GM12878 (cell line): ENCODE data around the gene ANKRD44. TPM values are rescaled to one million over a fixed set of nuclear protein-coding genes. Genes with fewer than 3 reads are reported as not detected.
A peak's percentile ranks its signal among the peaks of the same experiment; 100 is the strongest.

ENCODE experiments used
- ATAC-seq: fragments of 200-7000 bp; cut with Tn5 transposase; 3 replicates; pipeline ENCODE4 v1.9.1; 2020; ENCODE audit warnings: mild to moderate bottlenecking, moderate library complexity
- BruUV-seq: library from RNA; stranded (reverse); fragments of 400-500 nt; replicated peaks from 2 replicates; lab custom pipeline; 2021; lab: Mats Ljungman, UMichigan
- CTCF ChIA-PET: fragments of 300-600 bp; sonication (Branson Sonifier 250); formaldehyde crosslinking; extraction: SDS; loops from one replicate; lab custom pipeline; 2021; ENCODE audit warnings: inconsistent platforms; lab: Yijun Ruan, JAX
- POLR2A ChIA-PET: fragments of 350-600 bp; formaldehyde crosslinking; extraction: SDS; loops from one replicate; lab custom pipeline; 2021; ENCODE audit warnings: inconsistent platforms; lab: Charles Lee
- RAD21 ChIA-PET: fragments of 300-600 bp; sonication (Branson Sonifier 250); formaldehyde crosslinking; loops from one replicate; lab custom pipeline; 2023; ENCODE audit warnings: antibody characterized with exemption; ENCODE audit not compliant: unreplicated experiment; lab: Charles Lee
- SMC1A ChIA-PET: fragments of 300-600 bp; sonication (Branson Sonifier 250); formaldehyde crosslinking; loops from one replicate; lab custom pipeline; 2023; ENCODE audit not compliant: unreplicated experiment, uncharacterized antibody; lab: Charles Lee
- DNase-seq: peaks from one replicate; pipeline ENCODE4 v3.0.0-alpha.2; 2011; ENCODE audit warnings: low read depth, low spot score
- FAIRE-seq: peaks from 3 replicates; lab custom pipeline; 2011; peaks lifted over from hg19 to GRCh38; lab: Jason Lieb, UNC
- H2AFZ ChIP-seq: 2 replicates; pipeline ENCODE4 v1.6.0; 2011; ENCODE audit warnings: low read depth, low read length, control low read depth; ENCODE audit not compliant: control insufficient read depth
- H3K27ac ChIP-seq: 2 replicates; pipeline ENCODE4 v1.5.1; 2011; ENCODE audit warnings: control low read depth; ENCODE audit not compliant: control insufficient read depth, insufficient read depth
- H3K27me3 ChIP-seq, 2 experiments: replicated peaks in 1 of 2; 2 replicates each; pipeline versions ENCODE4 v1.6.0 to v1.6.1; 2011; ENCODE audit warnings: low read length in 1 of 2; ENCODE audit not compliant: control insufficient read depth in 2 of 2, insufficient read depth in 2 of 2
- H3K36me3 ChIP-seq, 2 experiments: 2 replicates each; pipeline ENCODE4 v1.5.1; 2011; ENCODE audit warnings: low read length in 1 of 2; ENCODE audit not compliant: control insufficient read depth in 2 of 2, insufficient read depth in 2 of 2
- H3K4me1 ChIP-seq: 2 replicates; pipeline ENCODE4 v1.6.1; 2011; ENCODE audit warnings: mild to moderate bottlenecking, low read length, moderate library complexity, mixed read lengths; ENCODE audit not compliant: control insufficient read depth, insufficient read depth
- H3K4me2 ChIP-seq: 2 replicates; pipeline ENCODE4 v1.6.0; 2011; ENCODE audit warnings: control low read depth; ENCODE audit not compliant: control insufficient read depth, insufficient read depth
- H3K4me3 ChIP-seq: fragments of 200-600 bp; sonication (generic); 2 replicates; pipeline ENCODE4 v1.5.1; 2016
- H3K79me2 ChIP-seq: 2 replicates; pipeline ENCODE4 v1.6.0; 2011; ENCODE audit warnings: low read length; ENCODE audit not compliant: control insufficient read depth, insufficient read depth
- H3K9ac ChIP-seq: 2 replicates; pipeline ENCODE4 v1.8.0; 2011; ENCODE audit warnings: low read length, control low read depth, mixed read lengths; ENCODE audit not compliant: control insufficient read depth, insufficient read depth
- H3K9me3 ChIP-seq: replicated peaks from 3 replicates; pipeline ENCODE4 v1.5.1; 2011; ENCODE audit warnings: mild to moderate bottlenecking, low read length; ENCODE audit not compliant: control insufficient read depth, insufficient read depth
- H4K20me1 ChIP-seq: 2 replicates; pipeline ENCODE4 v1.6.0; 2011; ENCODE audit not compliant: control insufficient read depth, insufficient read depth
- ATF7 ChIP-seq: fragments of 450-650 bp; IDR thresholded peaks from 2 replicates; pipeline ENCODE4 v1.6.1; 2016; ENCODE audit warnings: low read depth, mild to moderate bottlenecking
- BCL11A ChIP-seq: IDR thresholded peaks from 2 replicates; pipeline ENCODE4 v1.6.1; 2011; ENCODE audit warnings: low read depth, low read length
- CBFB ChIP-seq: IDR thresholded peaks from 2 replicates; pipeline ENCODE4 v1.6.1; 2016; ENCODE audit warnings: antibody characterized with exemption, low read depth
- CBX5 ChIP-seq: sonication (generic); IDR thresholded peaks from 2 replicates; pipeline ENCODE4 v1.6.1; 2016; ENCODE audit warnings: low read depth, moderate library complexity, mild to moderate bottlenecking, inconsistent platforms
- IKZF2 ChIP-seq, 2 experiments: fragments of 450-650 bp; IDR thresholded peaks; 2 replicates each; pipeline ENCODE4 v1.6.1; 2017; ENCODE audit warnings: mild to moderate bottlenecking in 2 of 2, moderate library complexity in 2 of 2
- KLF5 ChIP-seq: fragments of 450-650 bp; IDR thresholded peaks from 2 replicates; pipeline ENCODE4 v1.6.1; 2014; ENCODE audit warnings: mild to moderate bottlenecking; ENCODE audit not compliant: partially characterized antibody
- PKNOX1 ChIP-seq: fragments of 450-650 bp; IDR thresholded peaks from 2 replicates; pipeline ENCODE4 v1.6.1; 2016; ENCODE audit warnings: mild to moderate bottlenecking
- POLR2A ChIP-seq: IDR thresholded peaks from 2 replicates; pipeline ENCODE4 v1.6.1; 2011; ENCODE audit warnings: low read depth, mild to moderate bottlenecking, low read length
- SIX5 ChIP-seq: IDR thresholded peaks from 2 replicates; pipeline ENCODE4 v1.6.1; 2011; ENCODE audit warnings: mild to moderate bottlenecking, low read depth, low read length, moderate library complexity; ENCODE audit not compliant: severe bottlenecking
- TARDBP ChIP-seq: IDR thresholded peaks from 2 replicates; pipeline ENCODE4 v1.6.1; 2016; ENCODE audit warnings: borderline replicate concordance
- ZBTB11 ChIP-seq: fragments of 450-650 bp; formaldehyde crosslinking; IDR thresholded peaks from 2 replicates; pipeline ENCODE4 v1.5.0; 2022; ENCODE audit warnings: mild to moderate bottlenecking, missing genetic modification characterization
- WGBS: methylation state at CpG from one replicate; pipeline ENCODE4 v1.1.6; 2016; ENCODE audit warnings: low lambda C conversion rate; ENCODE audit not compliant: insufficient replicate concordance, insufficient coverage; ENCODE audit errors: missing lambda C conversion rate; 5-methylcytosine and 5-hydroxymethylcytosine counted together
- in situ Hi-C: fragments of 300-500 bp; cut with MboI; formaldehyde crosslinking; loops from 9 replicates; pipeline ENCODE4 v1.14.3; 2018; ENCODE audit warnings: mixed read lengths
- intact Hi-C: fragments of 100-400 bp; cut with micrococcal nuclease; formaldehyde crosslinking; loops from one replicate; pipeline ENCODE4 v1.14.2; 2022; ENCODE audit not compliant: unreplicated experiment
- polyA plus RNA-seq, 11 experiments: library from polyadenylated mRNA; depleted of rRNA in 4 of 11; unstranded in 6 of 11; stranded (reverse) in 5 of 11; fragments of >200 nt; fragmentation: Nextera tagmentation in 4 of 11; fragmentation: Illumina TruSeq in 1 of 11; extraction: Ambion mirVana in 4 of 11; extraction: Trizol in 1 of 11; gene quantifications; 1 replicate in 1 of 11; 2 replicates in 10 of 11; pipeline versions ENCODE4 v1.2.1 to v1.2.3, GENCODE V29; 2011 to 2016; ENCODE audit warnings: inconsistent platforms in 2 of 11, missing spikeins in 2 of 11, low read depth in 1 of 11
- total RNA-seq, 4 experiments: library from RNA; depleted of rRNA in 3 of 4; stranded (reverse); fragments of >200 nt in 3 of 4; fragmentation: Illumina TruSeq in 1 of 4; extraction: Trizol in 1 of 4; gene quantifications; 2 replicates each; pipeline versions ENCODE4 v1.2.1 to v1.2.3, GENCODE V29; 2013 to 2021

The ANKRD44 gene
- total and polyA plus RNA-seq, 10 of the 15 experiments (the other 5 are each of a cell fraction or from before 2014, with no cell fraction given), result 19.1 to 99.1 (median 59.6) TPM

GRCh38 chr2:197097578-197098366, 212.8 kb downstream of the ANKRD44 start:
- ChIA-PET CTCF (interaction anchor here (0.8 to 2.6 kb wide), 8 partner anchors 11 to 86 kb away, joined by 3 to 12 read pairs (median 4); no protein-coding TSS in a partner anchor), POLR2A (interaction anchor here (0.6 kb wide), 1 partner anchor 576 kb away, joined by 7 read pairs; no protein-coding TSS in a partner anchor), RAD21 (interaction anchor here (2.2 kb wide), 1 partner anchor 16 kb away, joined by 7 read pairs; no protein-coding TSS in a partner anchor), SMC1A (interaction anchor here (1.3 to 2.2 kb wide), 4 partner anchors 11 to 71 kb away, joined by 3 to 7 read pairs (median 4); no protein-coding TSS in a partner anchor)
- ATAC-seq, result no peak
- intact Hi-C loops, result no loop called here
- H3K79me2 ChIP-seq, result no peaks in the 10 kb centered on the region
- peaks cover 6 to 22% of the 10 kb centered on the region in 2 experiments for H3K36me3 ChIP-seq
- TSS peak; percentile 13 for BruUV-seq
- no peaks in the 10 kb centered on the region for H4K20me1 ChIP-seq
- no peak overlapping the region for H3K4me2 ChIP-seq
- DNase-seq, result no peak
- no peaks in the 10 kb centered on the region for H3K9me3 ChIP-seq
- H2AFZ ChIP-seq, result no peak overlapping the region
- WGBS, result 97% methylated on average over 7 of the region's 7 CpGs
- in situ Hi-C loops, result no loop called here
- no peak overlapping the region for H3K4me3 ChIP-seq
- no peak for TF ChIP-seq SIX5
- no peak for TF ChIP-seq PKNOX1
- no peak for TF ChIP-seq ZBTB11 (CRISPR knock-in tag)
- TF ChIP-seq POLR2A, result no peak
- TF ChIP-seq IKZF2 (IDR thresholded peaks at IDR 0.05), result no peak
- TF ChIP-seq BCL11A, result no peak
- TF ChIP-seq CBX5, result no peak
- no peak for TF ChIP-seq CBFB
- no peak for TF ChIP-seq KLF5
- no peak for TF ChIP-seq ATF7
- TF ChIP-seq TARDBP, result no peak
- no peak for FAIRE-seq
- no peak overlapping the region for H3K27ac ChIP-seq
- H3K27me3 ChIP-seq, result no peaks in the 10 kb centered on the region
- no peak overlapping the region for H3K9ac ChIP-seq
- H3K4me1 ChIP-seq, result no peaks in the 10 kb centered on the region
